Smooth muscle cell (in vitro differentiated cells): ENCODE results near the gene P2RY4. TPM values are rescaled to one million over a fixed set of nuclear protein-coding genes. Genes with fewer than 3 reads are reported as not detected.

Source experiments
- DNase-seq: peaks from one replicate; lab custom pipeline; 2025; ENCODE audit not compliant: unreplicated experiment; lab: John Stamatoyannopoulos, UW
- H2AFZ ChIP-seq: fragments of 200-600 bp; sonication (generic); 2 replicates; pipeline ENCODE4 v1.6.0; 2016; ENCODE audit warnings: antibody characterized with exemption, low read depth, mild to moderate bottlenecking
- H3F3A ChIP-seq: fragments of 200-600 bp; sonication (generic); 2 replicates; pipeline ENCODE4 v1.6.0; 2017; ENCODE audit warnings: antibody characterized with exemption, low read depth
- H3K27ac ChIP-seq: fragments of 200-600 bp; sonication (generic); 2 replicates; pipeline ENCODE4 v1.5.1; 2016; ENCODE audit warnings: low read depth, mild to moderate bottlenecking
- H3K27me3 ChIP-seq: fragments of 200-600 bp; sonication (generic); 2 replicates; pipeline ENCODE4 v1.6.1; 2016; ENCODE audit warnings: low read depth, mild to moderate bottlenecking
- H3K36me3 ChIP-seq: fragments of 200-600 bp; sonication (generic); 2 replicates; pipeline ENCODE4 v1.5.1; 2016; ENCODE audit warnings: low read depth
- H3K4me1 ChIP-seq: fragments of 200-600 bp; sonication (generic); 2 replicates; pipeline ENCODE4 v1.5.1; 2016; ENCODE audit warnings: low read depth
- H3K4me2 ChIP-seq: fragments of 200-600 bp; sonication (generic); 2 replicates; pipeline ENCODE4 v1.6.0; 2016; ENCODE audit warnings: mild to moderate bottlenecking
- H3K4me3 ChIP-seq: fragments of 200-600 bp; sonication (generic); 2 replicates; pipeline ENCODE4 v1.5.1; 2016; ENCODE audit warnings: mild to moderate bottlenecking
- H3K79me2 ChIP-seq: fragments of 200-600 bp; sonication (generic); 2 replicates; pipeline ENCODE4 v1.6.0; 2016; ENCODE audit warnings: low read depth, mild to moderate bottlenecking
- H3K9ac ChIP-seq: fragments of 200-600 bp; sonication (generic); 2 replicates; pipeline ENCODE4 v1.6.0; 2016; ENCODE audit warnings: low read depth
- H3K9me3 ChIP-seq: fragments of 200-600 bp; sonication (generic); replicated peaks from 2 replicates; pipeline ENCODE4 v1.5.1; 2016; ENCODE audit warnings: low read depth
- H4K20me1 ChIP-seq: fragments of 200-600 bp; sonication (generic); 2 replicates; pipeline ENCODE4 v1.6.0; 2016; ENCODE audit warnings: low read depth
- CTCF ChIP-seq: fragments of 200-600 bp; sonication (generic); IDR thresholded peaks from 2 replicates; pipeline ENCODE4 v1.5.1; 2017; ENCODE audit warnings: borderline replicate concordance, mild to moderate bottlenecking, antibody characterized with exemption; ENCODE audit not compliant: insufficient read depth, poor library complexity, severe bottlenecking
- WGBS: methylation state at CpG from one replicate; pipeline ENCODE4 v1.1.7; 2016; ENCODE audit warnings: low lambda C conversion rate; 5-methylcytosine and 5-hydroxymethylcytosine counted together
- polyA plus RNA-seq: library from polyadenylated mRNA; unstranded; fragments of >200 nt; fragmentation: Nextera tagmentation; extraction: Ambion mirVana; gene quantifications from 2 replicates; pipeline ENCODE4 v1.2.1, GENCODE V29; 2016
- total RNA-seq: library from RNA; depleted of rRNA; stranded (reverse); fragments of >200 nt; gene quantifications from 2 replicates; pipeline ENCODE4 v1.2.3, GENCODE V29; 2014

P2RY4 gene
- total and polyA plus RNA-seq, 2 experiments from 2014 or later, result 0.09 TPM; not detected in 1

- no peak overlapping the region for H2AFZ ChIP-seq
- no peak for DNase-seq
- H3K4me3 ChIP-seq, result no peak overlapping the region
- H4K20me1 ChIP-seq, result no peaks in the 10 kb centered on the region
- H3K79me2 ChIP-seq, result no peaks in the 10 kb centered on the region
- no peaks in the 10 kb centered on the region for H3K36me3 ChIP-seq
- no peaks in the 10 kb centered on the region for H3K27me3 ChIP-seq
- no peak overlapping the region for H3K9ac ChIP-seq
- TF ChIP-seq CTCF, result no peak
- no peaks in the 10 kb centered on the region for H3F3A ChIP-seq
- H3K27ac ChIP-seq, result no peak overlapping the region
- no peaks in the 10 kb centered on the region for H3K9me3 ChIP-seq
- 80% methylated on average over 2 of the region's 2 CpGs for WGBS
- no peak overlapping the region for H3K4me2 ChIP-seq
- no peaks in the 10 kb centered on the region for H3K4me1 ChIP-seq
These were observed 18.5 kb downstream of the P2RY4 start for GRCh38 chrX:70241501-70241900.

- Histone ChIP-seq H3K4me3 (no peak overlapping the region), H3K36me3 (no peaks in the 10 kb centered on the region), H3K9ac (no peak overlapping the region), H3K79me2 (no peaks in the 10 kb centered on the region), H3F3A (no peaks in the 10 kb centered on the region), H3K9me3 (no peaks in the 10 kb centered on the region), H2AFZ (no peak overlapping the region), H4K20me1 (no peaks in the 10 kb centered on the region), H3K27me3 (no peaks in the 10 kb centered on the region), H3K4me1 (no peaks in the 10 kb centered on the region), H3K27ac (no peak overlapping the region), H3K4me2 (no peak overlapping the region)
- no peak for TF ChIP-seq CTCF
- DNase-seq, result no peak
- WGBS, result 81% methylated on average over 1 of the region's 1 CpG
These were observed 19.3 kb downstream of the P2RY4 start for GRCh38 chrX:70240751-70241150.

- Histone ChIP-seq H3K27me3 (no peaks in the 10 kb centered on the region), H3F3A (no peaks in the 10 kb centered on the region), H3K9ac (no peak within 1 kb of the TSS), H3K9me3 (no peaks in the 10 kb centered on the region), H3K4me3 (no peak within 1 kb of the TSS), H3K4me1 (no peaks in the 10 kb centered on the region), H3K27ac (no peak within 1 kb of the TSS), H2AFZ (no peak within 1 kb of the TSS), H3K36me3 (no peaks in the 10 kb centered on the region), H3K79me2 (no peaks in the 10 kb centered on the region), H4K20me1 (no peaks in the 10 kb centered on the region), H3K4me2 (no peak within 1 kb of the TSS)
- DNase-seq, result no peak
- 61% methylated on average over 3 of the region's 3 CpGs for WGBS
- TF ChIP-seq CTCF, result no peak
These were observed 25.6 kb downstream of the P2RY4 start, which contains the start of gene AWAT1 for GRCh38 chrX:70234355-70234754. Gene AWAT1, plus strand, starts transcription at chrX:70234655. Its CDS starts 41 bp downstream, at chrX:70234696.

GRCh38 chrX:70231666-70232065 lies 28.3 kb downstream of the P2RY4 start:
- no peak overlapping the region for H3K4me2 ChIP-seq
- H4K20me1 ChIP-seq, result no peaks in the 10 kb centered on the region
- H3K9me3 ChIP-seq, result no peaks in the 10 kb centered on the region
- H3F3A ChIP-seq, result no peaks in the 10 kb centered on the region
- no peak for DNase-seq
- H3K36me3 ChIP-seq, result no peaks in the 10 kb centered on the region
- no peak overlapping the region for H2AFZ ChIP-seq
- no peak for TF ChIP-seq CTCF
- H3K9ac ChIP-seq, result no peak overlapping the region
- H3K4me3 ChIP-seq, result no peak overlapping the region
- no peaks in the 10 kb centered on the region for H3K27me3 ChIP-seq
- H3K79me2 ChIP-seq, result no peaks in the 10 kb centered on the region
- H3K27ac ChIP-seq, result no peak overlapping the region
- 78% methylated on average over 4 of the region's 4 CpGs for WGBS
- H3K4me1 ChIP-seq, result no peaks in the 10 kb centered on the region
